GM12874 (cell line): ENCODE measurements around the gene CHN2.

ENCODE experiments used
- CTCF ChIP-seq: IDR thresholded peaks from 2 replicates; pipeline ENCODE4 v1.5.1; 2011; ENCODE audit warnings: low read depth, mild to moderate bottlenecking, control low read depth, low read length, moderate library complexity; ENCODE audit not compliant: insufficient read depth

The CHN2 gene

GRCh38 chr7:29527505-29528108 is 333.0 kb downstream of the CHN2 start:
- TF ChIP-seq CTCF: no peak
